K562 (cell line): ENCODE results near the gene SH3TC1.

Experiments
- CBX3 ChIP-seq, 2 experiments: IDR thresholded peaks; 1 replicate in 1 of 2; 2 replicates in 1 of 2; pipeline ENCODE4 v1.6.1; 2012; ENCODE audit warnings: inconsistent platforms in 2 of 2, low read length in 2 of 2, borderline replicate concordance in 1 of 2, control low read depth in 1 of 2
- FOXM1 ChIP-seq, 2 experiments: fragments of 450-650 bp in 1 of 2; sonication (generic) in 1 of 2; formaldehyde crosslinking in 1 of 2; IDR thresholded peaks; 2 replicates each; pipeline versions ENCODE4 v1.6.1 to v1.9.0; 2017 to 2022; ENCODE audit warnings: low read depth in 2 of 2, mild to moderate bottlenecking in 2 of 2, missing genetic modification reagents in 1 of 2, moderate library complexity in 1 of 2
- JUND ChIP-seq, 2 experiments: IDR thresholded peaks; 2 replicates in 1 of 2; 3 replicates in 1 of 2; pipeline ENCODE4 v1.6.1; 2011; ENCODE audit warnings: borderline replicate concordance in 2 of 2, low read depth in 2 of 2, low read length in 2 of 2, improper control_type of control experiment in 1 of 2, missing biosample characterization in 1 of 2, missing genetic modification characterization in 1 of 2, missing genetic modification reagents in 1 of 2
- PCBP1 ChIP-seq: fragments of 200-400 bp; formaldehyde crosslinking; IDR thresholded peaks from 2 replicates; pipeline ENCODE4 v1.6.1; 2018; ENCODE audit warnings: mild to moderate bottlenecking, low read depth, low read length; ENCODE audit not compliant: poor library complexity, severe bottlenecking
- POLR2AphosphoS5 ChIP-seq: IDR thresholded peaks from 2 replicates; pipeline ENCODE4 v1.6.1; 2011; ENCODE audit warnings: mild to moderate bottlenecking, low read depth, low read length, moderate library complexity; ENCODE audit not compliant: control insufficient read depth, insufficient read depth
- ZFP30 ChIP-seq: fragments of 250-450 bp; sonication (Bioruptor Pico); IDR thresholded peaks from 2 replicates; pipeline ENCODE4 v1.8.0; 2022; ENCODE audit warnings: moderate library complexity, mild to moderate bottlenecking, inconsistent platforms, borderline replicate concordance
- ZNF253 ChIP-seq: fragments of 250-450 bp; sonication (Bioruptor Pico); conservative IDR thresholded peaks from 2 replicates; pipeline ENCODE4 v1.6.1; 2021; ENCODE audit warnings: mild to moderate bottlenecking
- TF ChIP-seq, protein P1 (sequence below), 3 experiments: IDR thresholded peaks in 2 of 3; conservative IDR thresholded peaks in 1 of 3; 2 replicates each; pipeline ENCODE4 v1.5.1; 2011 to 2012; ENCODE audit warnings: low read length in 3 of 3, mild to moderate bottlenecking in 3 of 3, control low read depth in 2 of 3, improper control_type of control experiment in 1 of 3, inconsistent platforms in 1 of 3, low read depth in 1 of 3, mixed read lengths in 1 of 3, moderate library complexity in 1 of 3; ENCODE audit not compliant: insufficient read depth in 2 of 3

DNA sequence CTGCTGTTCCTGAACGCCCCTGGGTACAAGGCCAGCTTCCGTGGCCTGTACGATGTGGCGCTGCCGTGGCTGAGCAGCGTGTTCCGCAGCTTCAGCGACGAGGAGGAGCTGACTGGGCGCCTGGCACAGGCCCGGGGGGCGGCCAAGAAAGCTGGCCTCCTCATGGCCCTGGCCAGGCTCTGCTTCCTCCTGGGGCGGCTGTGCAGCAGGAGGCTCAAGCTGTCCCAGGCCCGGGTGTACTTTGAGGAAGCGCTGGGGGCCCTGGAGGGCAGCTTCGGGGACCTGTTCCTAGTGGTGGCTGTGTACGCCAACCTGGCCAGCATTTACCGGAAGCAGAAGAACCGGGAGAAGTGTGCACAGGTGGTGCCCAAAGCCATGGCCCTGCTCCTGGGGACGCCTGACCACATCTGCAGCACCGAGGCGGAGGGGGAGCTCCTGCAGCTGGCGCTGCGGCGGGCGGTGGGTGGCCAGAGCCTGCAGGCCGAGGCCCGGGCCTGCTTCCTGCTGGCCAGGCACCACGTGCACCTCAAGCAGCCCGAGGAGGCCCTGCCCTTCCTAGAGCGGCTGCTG lies 28.2 kb downstream of the SH3TC1 start:
- TF ChIP-seq, protein P1, sequence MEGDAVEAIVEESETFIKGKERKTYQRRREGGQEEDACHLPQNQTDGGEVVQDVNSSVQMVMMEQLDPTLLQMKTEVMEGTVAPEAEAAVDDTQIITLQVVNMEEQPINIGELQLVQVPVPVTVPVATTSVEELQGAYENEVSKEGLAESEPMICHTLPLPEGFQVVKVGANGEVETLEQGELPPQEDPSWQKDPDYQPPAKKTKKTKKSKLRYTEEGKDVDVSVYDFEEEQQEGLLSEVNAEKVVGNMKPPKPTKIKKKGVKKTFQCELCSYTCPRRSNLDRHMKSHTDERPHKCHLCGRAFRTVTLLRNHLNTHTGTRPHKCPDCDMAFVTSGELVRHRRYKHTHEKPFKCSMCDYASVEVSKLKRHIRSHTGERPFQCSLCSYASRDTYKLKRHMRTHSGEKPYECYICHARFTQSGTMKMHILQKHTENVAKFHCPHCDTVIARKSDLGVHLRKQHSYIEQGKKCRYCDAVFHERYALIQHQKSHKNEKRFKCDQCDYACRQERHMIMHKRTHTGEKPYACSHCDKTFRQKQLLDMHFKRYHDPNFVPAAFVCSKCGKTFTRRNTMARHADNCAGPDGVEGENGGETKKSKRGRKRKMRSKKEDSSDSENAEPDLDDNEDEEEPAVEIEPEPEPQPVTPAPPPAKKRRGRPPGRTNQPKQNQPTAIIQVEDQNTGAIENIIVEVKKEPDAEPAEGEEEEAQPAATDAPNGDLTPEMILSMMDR (IDR thresholded peaks at IDR 0.05 in 2 of 3, conservative IDR thresholded peaks at IDR 0.05 in 1 of 3; ENCODE audit: insufficient read depth in 2 of 3, low read depth in 1 of 3, low read length in 3 of 3) = no peak
- TF ChIP-seq CBX3 (IDR thresholded peaks at IDR 0.05; ENCODE audit: borderline replicate concordance in 1 of 2, low read length in 2 of 2) (no peak), PCBP1 (no peak), ZFP30 (CRISPR knock-in tag) (no peak), FOXM1 (IDR thresholded peaks at IDR 0.05; ENCODE audit: low read depth) (no peak), FOXM1 (CRISPR knock-in tag; IDR thresholded peaks at IDR 0.05; ENCODE audit: low read depth) (no peak), ZNF253 (CRISPR knock-in tag) (no peak), POLR2AphosphoS5 (no peak), JUND (IDR thresholded peaks at IDR 0.05; ENCODE audit: borderline replicate concordance, low read depth, low read length) (no peak), JUND (tag; IDR thresholded peaks at IDR 0.05; ENCODE audit: borderline replicate concordance, low read depth, low read length) (no peak)
